Measurements from ENCODE around the gene ABLIM3. TPM values are rescaled to one million over a fixed set of nuclear protein-coding genes. Genes with fewer than 3 reads are reported as not detected.
"Not testable (repeated sequence)": the region's sequence is repeated elsewhere in the genome, so short reads cannot be mapped to it uniquely, and the experiment has no call there.

The ABLIM3 gene
- total and polyA plus RNA-seq, 2 experiments from 2014 or later, result 7.3 to 7.8 TPM

- no peaks in the 10 kb centered on the region for H4K20me1 ChIP-seq (ENCODE audit: insufficient read depth, poor library complexity, severe bottlenecking)
- H3K4me1 ChIP-seq (ENCODE audit: insufficient read depth), result no peaks in the 10 kb centered on the region
- DNase-seq (ENCODE audit: low spot score), result no peak
- H3K9me2 ChIP-seq (replicated peaks; ENCODE audit: insufficient read depth), result no peaks in the 10 kb centered on the region
- WGBS (ENCODE audit: low lambda C conversion rate, missing lambda C conversion rate), result 94% methylated on average over 3 of the region's 3 CpGs
- TF ChIP-seq CTCF (IDR thresholded peaks at IDR 0.05; ENCODE audit: poor library complexity) (no peak), EZH2phosphoT487 (IDR thresholded peaks at IDR 0.05; ENCODE audit: low read depth, severe bottlenecking, unreplicated experiment) (no peak), EZH2 (IDR thresholded peaks at IDR 0.05; ENCODE audit: borderline replicate concordance) (no peak)
- H3K36me3 ChIP-seq (replicated peaks; ENCODE audit: insufficient read depth, low read depth), result no peaks in the 10 kb centered on the region
- H3K27ac ChIP-seq, result no peak overlapping the region
- no peak overlapping the region for H2AFZ ChIP-seq
- H3K4me2 ChIP-seq, result no peak overlapping the region
- no peaks in the 10 kb centered on the region for H3K9me3 ChIP-seq (ENCODE audit: low read depth)
- peaks cover 5% of the 10 kb centered on the region for H3K27me3 ChIP-seq
- H3K79me2 ChIP-seq, result no peaks in the 10 kb centered on the region
- H3K4me3 ChIP-seq, result no peak overlapping the region
Observed at GRCh38 chr5:149185067-149185466, 43.8 kb downstream of the ABLIM3 start.

GRCh38 chr5:149186506-149186905, 45.2 kb downstream of the ABLIM3 start:
- no peaks in the 10 kb centered on the region for H3K9me3 ChIP-seq (ENCODE audit: low read depth)
- H3K79me2 ChIP-seq, result no peaks in the 10 kb centered on the region
- H3K4me1 ChIP-seq (ENCODE audit: insufficient read depth), result no peaks in the 10 kb centered on the region
- no peaks in the 10 kb centered on the region for H3K9me2 ChIP-seq (replicated peaks; ENCODE audit: insufficient read depth)
- H3K27ac ChIP-seq, result no peak overlapping the region
- H3K27me3 ChIP-seq, result no peaks in the 10 kb centered on the region
- no peak for TF ChIP-seq CTCF (IDR thresholded peaks at IDR 0.05; ENCODE audit: poor library complexity)
- TF ChIP-seq EZH2 (IDR thresholded peaks at IDR 0.05; ENCODE audit: borderline replicate concordance), result no peak
- no peak for TF ChIP-seq EZH2phosphoT487 (IDR thresholded peaks at IDR 0.05; ENCODE audit: low read depth, severe bottlenecking, unreplicated experiment)
- no peak for DNase-seq (ENCODE audit: low spot score)
- 60% methylated on average over 2 of the region's 2 CpGs for WGBS (ENCODE audit: low lambda C conversion rate, missing lambda C conversion rate)
- no peak overlapping the region for H3K4me3 ChIP-seq
- no peak overlapping the region for H2AFZ ChIP-seq
- H3K4me2 ChIP-seq, result no peak overlapping the region
- H4K20me1 ChIP-seq (ENCODE audit: insufficient read depth, poor library complexity, severe bottlenecking), result no peaks in the 10 kb centered on the region
- no peaks in the 10 kb centered on the region for H3K36me3 ChIP-seq (replicated peaks; ENCODE audit: insufficient read depth, low read depth)

GRCh38 chr5:149187617-149188016, 46.3 kb downstream of the ABLIM3 start:
- H3K4me2 ChIP-seq, result not testable (repeated sequence)
- 76% methylated on average over 10 of the region's 10 CpGs for WGBS (ENCODE audit: low lambda C conversion rate, missing lambda C conversion rate)

GRCh38 chr5:149188383-149188782, 47.1 kb downstream of the ABLIM3 start:
- no peaks in the 10 kb centered on the region for H3K9me3 ChIP-seq (ENCODE audit: low read depth)
- H3K4me1 ChIP-seq (ENCODE audit: insufficient read depth), result no peaks in the 10 kb centered on the region
- H3K79me2 ChIP-seq, result no peaks in the 10 kb centered on the region
- H3K4me2 ChIP-seq, result no peak overlapping the region
- no peak for DNase-seq (ENCODE audit: low spot score)
- no peaks in the 10 kb centered on the region for H3K36me3 ChIP-seq (replicated peaks; ENCODE audit: insufficient read depth, low read depth)
- no peaks in the 10 kb centered on the region for H3K27me3 ChIP-seq
- H3K4me3 ChIP-seq, result no peak overlapping the region
- no peak overlapping the region for H2AFZ ChIP-seq
- H3K27ac ChIP-seq, result no peak overlapping the region
- 97% methylated on average over 3 of the region's 3 CpGs for WGBS (ENCODE audit: low lambda C conversion rate, missing lambda C conversion rate)
- TF ChIP-seq EZH2phosphoT487 (IDR thresholded peaks at IDR 0.05; ENCODE audit: low read depth, severe bottlenecking, unreplicated experiment), result no peak
- TF ChIP-seq EZH2 (IDR thresholded peaks at IDR 0.05; ENCODE audit: borderline replicate concordance), result no peak
- TF ChIP-seq CTCF (IDR thresholded peaks at IDR 0.05; ENCODE audit: poor library complexity), result no peak
- no peaks in the 10 kb centered on the region for H4K20me1 ChIP-seq (ENCODE audit: insufficient read depth, poor library complexity, severe bottlenecking)
- H3K9me2 ChIP-seq (replicated peaks; ENCODE audit: insufficient read depth), result no peaks in the 10 kb centered on the region

More at GRCh38 chr5:149187617-149188016, 46.3 kb downstream of the ABLIM3 start:
- not testable (repeated sequence) for H3K27ac ChIP-seq; H3K79me2 ChIP-seq; H3K4me1 ChIP-seq (ENCODE audit: insufficient read depth); H2AFZ ChIP-seq; H3K27me3 ChIP-seq; H3K9me2 ChIP-seq (replicated peaks; ENCODE audit: insufficient read depth); DNase-seq (ENCODE audit: low spot score); H3K9me3 ChIP-seq (ENCODE audit: low read depth); H3K4me3 ChIP-seq; H3K36me3 ChIP-seq (replicated peaks; ENCODE audit: insufficient read depth, low read depth); H4K20me1 ChIP-seq (ENCODE audit: insufficient read depth, poor library complexity, severe bottlenecking)

Data from hepatocyte (in vitro differentiated cells).